KMS-11 (cell line): Measurements from ENCODE around the gene MAP4K4.

Experiments used
- H2AFZ ChIP-seq: fragments of 200-600 bp; sonication (generic); 2 replicates; pipeline ENCODE4 v1.6.1; 2016; ENCODE audit warnings: antibody characterized with exemption, mixed run types, low read depth
- H3K27ac ChIP-seq: fragments of 200-600 bp; sonication (generic); 2 replicates; pipeline ENCODE4 v1.6.1; 2016; ENCODE audit warnings: mild to moderate bottlenecking, mixed run types
- H3K27me3 ChIP-seq: fragments of 200-600 bp; sonication (generic); 2 replicates; pipeline ENCODE4 v1.6.1; 2017; ENCODE audit warnings: mild to moderate bottlenecking, low read depth, mixed run types, moderate library complexity; ENCODE audit not compliant: insufficient read depth
- H3K36me3 ChIP-seq: fragments of 200-600 bp; sonication (generic); 2 replicates; pipeline ENCODE4 v1.6.1; 2017; ENCODE audit warnings: mild to moderate bottlenecking, mixed run types; ENCODE audit not compliant: insufficient read depth
- H3K4me1 ChIP-seq: fragments of 200-600 bp; sonication (generic); 2 replicates; pipeline ENCODE4 v1.6.1; 2016; ENCODE audit warnings: mild to moderate bottlenecking, low read depth, mixed run types; ENCODE audit not compliant: poor library complexity, severe bottlenecking
- H3K4me2 ChIP-seq: fragments of 200-600 bp; sonication (generic); 2 replicates; pipeline ENCODE4 v1.7.0; 2016; ENCODE audit warnings: mild to moderate bottlenecking, mixed run types
- H3K4me3 ChIP-seq: fragments of 200-600 bp; sonication (generic); IDR thresholded peaks from 2 replicates; pipeline ENCODE4 v1.6.1; 2017; ENCODE audit warnings: low read depth, low read length, mixed read lengths; ENCODE audit not compliant: insufficient read depth
- H3K79me2 ChIP-seq: fragments of 200-600 bp; sonication (generic); 2 replicates; pipeline ENCODE4 v1.6.1; 2016; ENCODE audit warnings: low read depth, mixed run types; ENCODE audit not compliant: insufficient read depth
- H3K9ac ChIP-seq: fragments of 200-600 bp; sonication (generic); 2 replicates; pipeline ENCODE4 v1.6.1; 2016; ENCODE audit warnings: mild to moderate bottlenecking, mixed run types
- H4K20me1 ChIP-seq: fragments of 200-600 bp; sonication (generic); 2 replicates; pipeline ENCODE4 v1.6.1; 2016; ENCODE audit warnings: mild to moderate bottlenecking, mixed run types; ENCODE audit not compliant: insufficient read depth
- TF ChIP-seq, protein P1 (sequence below): fragments of 200-600 bp; sonication (generic); conservative IDR thresholded peaks from 2 replicates; pipeline ENCODE4 v1.6.1; 2017; ENCODE audit warnings: low read depth, mild to moderate bottlenecking, antibody characterized with exemption, low read length, moderate library complexity, mixed read lengths

MAP4K4 gene

DNA sequence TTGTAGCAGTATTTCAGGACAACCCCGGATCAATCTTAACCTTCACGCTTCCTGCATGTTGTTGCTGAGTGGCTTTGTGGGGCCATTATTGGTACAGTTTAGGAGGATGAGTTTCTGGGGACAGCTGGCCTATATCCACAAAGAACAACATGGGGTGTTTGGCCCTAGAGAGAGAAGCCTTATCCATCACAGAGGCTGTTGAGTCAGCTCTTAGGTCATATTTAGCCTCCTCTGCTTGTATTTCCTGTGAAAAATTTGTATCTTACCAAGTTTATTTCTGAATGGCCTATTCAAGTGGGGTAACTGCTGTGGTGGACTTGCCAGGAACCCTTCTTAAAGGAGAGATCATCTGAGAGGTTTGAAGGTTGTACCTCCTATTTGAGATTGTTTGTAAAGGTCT, 77.6 kb downstream of the MAP4K4 start:
- no peak overlapping the region for H3K27ac ChIP-seq
- TF ChIP-seq, protein P1, sequence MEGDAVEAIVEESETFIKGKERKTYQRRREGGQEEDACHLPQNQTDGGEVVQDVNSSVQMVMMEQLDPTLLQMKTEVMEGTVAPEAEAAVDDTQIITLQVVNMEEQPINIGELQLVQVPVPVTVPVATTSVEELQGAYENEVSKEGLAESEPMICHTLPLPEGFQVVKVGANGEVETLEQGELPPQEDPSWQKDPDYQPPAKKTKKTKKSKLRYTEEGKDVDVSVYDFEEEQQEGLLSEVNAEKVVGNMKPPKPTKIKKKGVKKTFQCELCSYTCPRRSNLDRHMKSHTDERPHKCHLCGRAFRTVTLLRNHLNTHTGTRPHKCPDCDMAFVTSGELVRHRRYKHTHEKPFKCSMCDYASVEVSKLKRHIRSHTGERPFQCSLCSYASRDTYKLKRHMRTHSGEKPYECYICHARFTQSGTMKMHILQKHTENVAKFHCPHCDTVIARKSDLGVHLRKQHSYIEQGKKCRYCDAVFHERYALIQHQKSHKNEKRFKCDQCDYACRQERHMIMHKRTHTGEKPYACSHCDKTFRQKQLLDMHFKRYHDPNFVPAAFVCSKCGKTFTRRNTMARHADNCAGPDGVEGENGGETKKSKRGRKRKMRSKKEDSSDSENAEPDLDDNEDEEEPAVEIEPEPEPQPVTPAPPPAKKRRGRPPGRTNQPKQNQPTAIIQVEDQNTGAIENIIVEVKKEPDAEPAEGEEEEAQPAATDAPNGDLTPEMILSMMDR, result no peak
- no peak overlapping the region for H3K9ac ChIP-seq
- no peak overlapping the region for H3K4me3 ChIP-seq
- H3K4me1 ChIP-seq, result peaks cover 5% of the 10 kb centered on the region
- no peak overlapping the region for H3K4me2 ChIP-seq
- no peaks in the 10 kb centered on the region for H3K36me3 ChIP-seq
- H2AFZ ChIP-seq, result no peak overlapping the region
- no peaks in the 10 kb centered on the region; the same call in 1 of the 2 replicates for H4K20me1 ChIP-seq
- H3K27me3 ChIP-seq, result no peaks in the 10 kb centered on the region
- peaks cover 55% of the 10 kb centered on the region for H3K79me2 ChIP-seq

DNA sequence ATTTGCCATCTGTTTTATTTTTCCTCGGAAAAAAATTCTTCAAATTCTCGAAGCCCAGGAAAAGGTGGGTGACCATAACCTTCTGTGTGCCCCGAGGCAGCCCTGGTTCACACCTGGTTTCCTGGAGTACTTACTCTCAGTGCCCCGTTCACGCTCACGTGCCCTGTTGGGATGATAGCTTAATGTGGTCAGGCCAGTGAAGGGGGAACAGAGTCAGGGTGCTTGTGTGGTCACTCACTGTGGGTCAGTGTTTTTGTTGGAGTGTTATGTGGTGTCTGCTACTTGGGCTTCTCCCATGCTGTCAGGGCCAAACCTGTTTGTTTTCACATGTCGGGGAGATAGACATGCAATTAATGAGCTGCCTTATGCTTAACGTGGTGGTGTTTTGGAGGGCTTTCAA, 78.1 kb downstream of the MAP4K4 start:
- Histone ChIP-seq H2AFZ (no peak overlapping the region), H3K36me3 (no peaks in the 10 kb centered on the region), H4K20me1 (no peaks in the 10 kb centered on the region; the same call in 1 of the 2 replicates), H3K27ac (no peak overlapping the region), H3K4me1 (peaks cover 5% of the 10 kb centered on the region), H3K4me3 (no peak overlapping the region), H3K9ac (no peak overlapping the region), H3K79me2 (peaks cover 58% of the 10 kb centered on the region), H3K4me2 (no peak overlapping the region), H3K27me3 (no peaks in the 10 kb centered on the region)
- TF ChIP-seq, protein P1, result no peak

DNA sequence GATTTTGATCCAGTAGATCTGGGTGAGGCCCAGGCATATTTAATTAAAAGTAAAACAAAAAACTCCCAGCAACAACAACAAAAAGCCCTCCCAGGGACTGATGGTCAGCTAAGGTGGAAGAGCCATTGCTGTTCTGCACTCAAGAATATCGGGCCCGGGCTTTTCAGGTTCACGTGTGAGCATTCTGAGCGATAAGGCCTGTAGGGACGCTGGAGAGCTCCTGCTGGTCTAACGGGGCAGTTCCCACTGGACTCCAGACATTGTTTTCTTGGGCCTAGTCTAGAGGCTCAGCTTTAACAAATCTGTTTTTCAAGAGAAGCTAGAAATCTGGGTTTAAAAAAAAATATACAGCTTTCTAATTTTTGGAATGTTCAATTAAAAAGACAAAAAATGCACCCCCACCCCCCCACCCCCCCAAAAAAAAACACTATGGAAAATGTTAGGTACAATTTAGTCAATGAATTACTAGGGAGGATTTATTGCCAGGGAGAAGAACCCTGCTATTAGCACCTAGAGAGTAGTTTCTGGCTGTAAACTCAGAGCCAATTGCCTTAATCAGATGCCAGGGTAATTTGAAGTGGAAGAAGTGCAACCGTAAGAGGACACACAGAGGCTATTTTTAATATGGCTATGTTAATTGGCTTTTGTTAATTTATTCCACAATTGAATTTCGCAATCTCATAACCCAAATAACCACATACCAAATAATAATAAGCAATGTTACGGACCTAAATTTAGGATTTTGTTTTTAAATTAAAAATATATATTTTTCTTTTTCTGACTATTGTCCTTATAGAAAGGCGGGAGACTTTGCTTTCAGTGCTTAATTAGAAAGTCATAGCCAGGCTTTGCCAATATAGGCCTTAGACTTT, 78.9 kb downstream of the MAP4K4 start:
- H3K36me3 ChIP-seq, result no peaks in the 10 kb centered on the region
- no peak overlapping the region for H3K9ac ChIP-seq
- TF ChIP-seq, protein P1, result no peak
- peaks cover 59% of the 10 kb centered on the region for H3K79me2 ChIP-seq
- H3K27me3 ChIP-seq, result no peaks in the 10 kb centered on the region
- H3K4me1 ChIP-seq, result no peaks in the 10 kb centered on the region
- no peak overlapping the region for H3K27ac ChIP-seq
- H4K20me1 ChIP-seq, result no peaks in the 10 kb centered on the region; the same call in 1 of the 2 replicates
- H2AFZ ChIP-seq, result no peak overlapping the region
- H3K4me3 ChIP-seq, result no peak overlapping the region
- H3K4me2 ChIP-seq, result no peak overlapping the region

DNA sequence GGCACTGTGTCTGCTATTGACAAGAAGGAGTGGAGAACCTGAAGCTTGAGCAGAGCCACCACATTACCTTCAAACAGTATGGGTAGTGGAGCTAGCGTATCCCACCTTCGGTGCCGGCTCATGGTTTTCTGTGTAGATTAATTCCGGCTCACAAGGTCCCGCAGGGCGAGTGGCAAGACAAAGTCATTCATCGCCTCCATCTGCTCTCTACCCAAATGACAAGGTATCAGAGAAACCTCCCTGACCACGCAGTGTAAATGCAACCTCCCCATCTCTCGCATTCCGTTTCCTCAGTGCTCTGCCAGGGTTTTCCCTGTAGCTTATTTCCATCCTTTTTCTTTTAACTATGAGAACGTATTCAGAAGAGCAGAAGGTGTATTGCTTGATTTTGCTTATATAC, 79.8 kb downstream of the MAP4K4 start:
- no peak overlapping the region for H3K4me2 ChIP-seq
- H3K36me3 ChIP-seq, result no peaks in the 10 kb centered on the region
- H3K4me3 ChIP-seq, result no peak overlapping the region
- H3K27ac ChIP-seq, result no peak overlapping the region
- TF ChIP-seq, protein P1, result no peak
- no peaks in the 10 kb centered on the region for H3K27me3 ChIP-seq
- no peak overlapping the region for H2AFZ ChIP-seq
- H3K79me2 ChIP-seq, result peaks cover 62% of the 10 kb centered on the region
- no peaks in the 10 kb centered on the region; the same call in 1 of the 2 replicates for H4K20me1 ChIP-seq
- H3K4me1 ChIP-seq, result no peaks in the 10 kb centered on the region
- H3K9ac ChIP-seq, result no peak overlapping the region
